Hematopoietic multipotent progenitor cell treated with erythropoietin and hydrocortisone succinate and interleukin-3 and kit ligand, for 8 days (in vitro differentiated cells): ENCODE measurements around the gene TIMM22.

Experiments used
- DNase-seq: peaks from one replicate; pipeline ENCODE4 v3.0.0-alpha.2; 2015

TIMM22 gene

DNA sequence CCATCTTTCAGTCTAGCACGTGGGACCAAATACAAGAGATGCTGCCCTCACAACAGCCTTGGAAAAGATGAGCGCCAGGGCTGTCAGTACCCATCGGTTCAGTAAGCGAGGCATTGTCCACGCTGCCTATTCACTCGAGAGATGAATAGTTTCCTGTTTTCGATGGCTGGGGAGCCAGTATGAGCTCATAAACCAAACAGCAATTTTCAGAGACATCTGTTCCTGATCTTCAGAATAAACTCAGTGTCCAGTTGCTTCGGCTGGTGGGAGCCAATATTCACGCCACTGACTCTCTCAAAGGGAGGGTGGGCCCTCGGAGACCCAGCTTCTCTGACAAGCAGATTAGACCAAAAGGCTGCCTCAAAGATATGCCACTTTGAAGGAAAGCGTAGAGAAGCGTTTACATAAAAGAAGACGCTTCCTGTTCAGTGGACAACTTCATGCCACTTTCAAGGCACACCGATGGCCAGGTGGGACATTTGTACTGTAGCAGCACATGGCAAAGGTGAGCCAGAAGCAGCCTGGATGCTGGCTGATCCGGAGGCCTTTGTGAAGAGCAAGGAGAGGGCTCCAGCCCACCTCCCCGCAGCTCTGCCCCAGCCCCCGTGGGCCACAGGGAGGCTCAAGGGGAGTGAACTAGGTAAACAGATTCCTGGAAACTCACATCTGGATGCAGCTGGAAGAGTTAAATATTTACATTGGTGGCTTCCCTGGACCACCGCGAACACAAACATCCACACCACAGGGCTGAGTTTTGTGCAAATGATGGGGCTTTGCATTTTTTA, 6.0 kb downstream of the TIMM22 start:
- DNase-seq, result no peak

DNA sequence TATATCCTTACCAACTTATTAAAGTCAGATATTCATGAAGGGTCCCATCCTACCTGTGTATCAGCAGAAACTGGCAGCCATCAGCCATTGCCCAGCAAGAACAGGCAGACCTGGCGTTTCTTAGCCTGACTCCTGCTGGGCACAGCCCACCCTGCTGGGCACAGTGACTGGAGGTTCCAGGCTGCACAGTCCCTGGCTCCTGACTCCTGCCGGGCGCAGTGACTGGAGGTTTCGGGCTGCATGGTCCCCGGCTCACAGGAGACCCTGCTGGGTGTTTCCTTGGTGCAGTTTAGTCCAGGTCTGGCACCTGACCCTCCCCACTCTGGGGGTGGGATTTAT, 6.7 kb downstream of the TIMM22 start:
- no peak for DNase-seq

DNA sequence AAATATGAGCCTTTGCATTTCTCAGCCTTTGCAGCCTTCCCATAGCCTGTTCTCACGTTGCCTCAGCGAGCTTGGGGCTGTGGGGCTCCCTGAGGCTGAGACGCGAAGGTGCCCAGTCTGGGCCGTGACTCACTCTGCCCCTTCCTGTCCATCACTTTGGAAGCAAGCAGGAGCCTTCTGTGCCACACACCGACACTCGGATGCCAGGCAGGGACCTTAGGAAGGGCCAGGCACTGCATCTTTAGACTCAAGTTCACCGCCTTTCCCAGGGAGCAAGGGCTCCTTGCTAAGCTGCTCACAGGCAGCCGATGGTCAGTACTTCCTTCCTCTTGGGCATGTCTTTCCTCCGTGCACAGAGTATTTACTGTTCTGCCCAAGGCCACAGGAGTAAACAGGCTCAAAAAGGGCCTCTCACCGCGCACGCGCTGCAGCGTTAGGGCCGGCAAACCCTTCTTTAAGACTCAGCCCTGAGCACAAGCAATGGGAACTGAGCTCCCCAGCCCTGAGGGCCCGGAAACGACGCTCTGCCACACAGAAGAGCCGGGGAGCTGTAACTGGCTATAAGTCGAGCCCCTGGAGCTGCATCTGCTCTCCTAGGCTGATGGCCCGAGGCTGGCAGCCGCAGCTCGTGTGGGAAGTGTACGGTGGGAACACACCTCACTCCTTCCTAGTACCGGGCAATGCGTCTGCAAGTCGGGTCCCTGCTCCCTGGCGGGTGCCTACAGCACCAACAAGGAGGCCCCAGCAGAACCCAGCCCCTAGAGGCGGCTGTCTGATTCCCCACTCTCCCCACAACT, 7.2 kb downstream of the TIMM22 start:
- no peak for DNase-seq

DNA sequence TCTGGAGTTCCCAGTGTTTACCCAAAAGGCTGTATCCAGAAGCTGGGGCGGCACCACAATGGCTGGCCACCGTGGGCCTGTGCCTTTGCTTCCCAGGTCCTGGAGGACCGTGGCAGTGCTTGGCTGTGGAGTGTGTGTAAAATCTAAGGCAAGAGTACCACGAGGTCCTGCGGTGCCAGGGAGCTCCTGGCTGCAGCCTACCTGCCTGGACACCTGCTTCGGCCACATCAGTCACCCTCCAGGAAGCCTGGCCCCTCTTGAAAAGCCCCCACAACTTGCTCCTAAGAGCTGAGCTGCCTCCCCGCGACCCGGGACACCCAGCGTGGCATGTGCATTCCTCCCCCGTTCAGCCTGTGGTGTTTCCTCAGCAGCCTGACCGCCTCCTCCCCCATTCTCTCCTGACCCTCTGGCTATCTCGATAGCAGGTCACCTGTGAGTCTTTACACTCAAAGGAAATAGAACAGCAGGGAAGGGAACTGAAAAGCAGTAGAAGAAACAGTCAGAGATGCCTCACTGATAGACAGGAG, 7.9 kb downstream of the TIMM22 start:
- DNase-seq, result no peak

DNA sequence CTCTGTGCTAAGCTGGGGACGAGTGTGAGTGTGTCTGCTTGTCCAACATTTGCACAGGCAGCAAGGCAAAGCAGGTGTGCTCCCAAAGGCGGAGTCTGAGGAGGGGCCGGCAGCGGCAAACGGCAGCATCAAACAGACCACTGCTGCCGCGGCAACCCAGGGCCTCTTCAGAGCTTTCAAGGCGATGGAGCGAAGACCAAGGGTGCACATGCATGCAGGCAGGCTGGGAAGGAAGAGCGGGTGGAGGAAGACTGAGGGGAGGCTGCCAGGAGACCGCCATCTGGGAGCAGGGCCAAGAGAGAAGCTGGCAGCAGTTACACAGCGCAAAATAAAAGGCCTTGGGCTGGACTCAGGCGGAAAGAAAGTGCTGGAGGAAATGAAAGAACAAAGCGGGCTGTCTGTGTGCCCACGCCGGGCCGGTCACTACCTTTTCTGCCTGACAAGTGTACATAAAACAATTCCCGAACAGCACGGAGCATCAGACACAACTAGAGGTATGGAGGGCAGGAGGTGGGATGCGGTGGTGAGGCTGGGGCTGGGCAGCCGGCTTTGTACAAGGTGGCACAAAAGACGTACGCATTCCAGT, 8.5 kb downstream of the TIMM22 start:
- DNase-seq, result peak; percentile 61

DNA sequence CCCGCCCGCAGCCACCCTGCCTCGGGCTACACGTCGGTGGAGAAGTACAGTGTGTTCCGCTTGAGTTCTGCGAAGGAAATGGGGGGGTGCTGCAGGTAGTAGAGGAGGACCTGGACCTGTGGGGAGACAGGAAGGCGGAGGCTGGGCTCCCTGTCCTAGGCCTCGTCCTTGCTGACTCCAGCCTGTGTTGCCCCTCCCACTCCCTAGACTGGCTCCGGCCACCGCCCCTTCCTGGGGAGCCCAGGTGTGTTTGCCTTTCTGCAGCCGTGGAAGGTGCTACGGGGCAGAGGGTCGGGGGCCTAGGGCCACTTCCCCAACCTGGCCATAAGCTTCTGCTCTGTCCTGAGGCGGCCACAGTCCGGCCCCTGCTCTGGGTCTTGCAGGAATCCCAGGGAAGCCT, 9.1 kb downstream of the TIMM22 start:
- DNase-seq, result no peak

DNA sequence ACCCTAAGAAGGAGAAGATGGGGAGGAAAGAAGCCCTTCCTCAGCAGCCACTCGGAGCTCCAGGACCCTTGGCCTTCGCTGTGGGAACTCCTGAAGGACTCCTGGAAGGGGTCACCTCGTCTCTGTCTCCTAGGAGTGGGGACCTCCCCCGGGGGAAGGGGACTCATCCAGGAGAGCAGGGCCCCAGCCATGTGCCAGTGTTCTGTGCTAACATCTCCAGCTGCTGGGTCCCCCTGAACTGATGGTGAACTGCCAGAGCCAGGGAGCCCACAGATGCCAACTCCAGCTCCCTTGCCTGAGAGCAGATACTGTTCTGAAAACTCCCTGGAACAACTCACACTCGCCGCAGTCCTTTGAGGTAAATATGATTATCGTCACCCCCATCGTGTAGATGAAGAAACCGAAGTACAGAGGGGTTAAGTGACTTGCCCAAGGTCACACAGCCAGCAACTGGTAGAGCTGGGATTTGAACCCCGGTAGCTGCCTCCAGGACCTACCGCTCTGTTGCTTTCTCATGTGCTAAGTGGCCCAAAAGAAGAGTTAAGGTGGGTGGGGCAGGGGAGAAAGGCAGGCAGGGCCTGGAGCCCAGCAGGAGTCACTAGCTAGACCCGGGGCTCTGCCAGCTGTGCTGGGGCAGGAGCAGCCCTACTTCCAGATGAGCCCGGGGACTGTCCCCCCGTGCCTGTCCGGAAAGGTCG, 10.5 kb downstream of the TIMM22 start:
- no peak for DNase-seq

DNA sequence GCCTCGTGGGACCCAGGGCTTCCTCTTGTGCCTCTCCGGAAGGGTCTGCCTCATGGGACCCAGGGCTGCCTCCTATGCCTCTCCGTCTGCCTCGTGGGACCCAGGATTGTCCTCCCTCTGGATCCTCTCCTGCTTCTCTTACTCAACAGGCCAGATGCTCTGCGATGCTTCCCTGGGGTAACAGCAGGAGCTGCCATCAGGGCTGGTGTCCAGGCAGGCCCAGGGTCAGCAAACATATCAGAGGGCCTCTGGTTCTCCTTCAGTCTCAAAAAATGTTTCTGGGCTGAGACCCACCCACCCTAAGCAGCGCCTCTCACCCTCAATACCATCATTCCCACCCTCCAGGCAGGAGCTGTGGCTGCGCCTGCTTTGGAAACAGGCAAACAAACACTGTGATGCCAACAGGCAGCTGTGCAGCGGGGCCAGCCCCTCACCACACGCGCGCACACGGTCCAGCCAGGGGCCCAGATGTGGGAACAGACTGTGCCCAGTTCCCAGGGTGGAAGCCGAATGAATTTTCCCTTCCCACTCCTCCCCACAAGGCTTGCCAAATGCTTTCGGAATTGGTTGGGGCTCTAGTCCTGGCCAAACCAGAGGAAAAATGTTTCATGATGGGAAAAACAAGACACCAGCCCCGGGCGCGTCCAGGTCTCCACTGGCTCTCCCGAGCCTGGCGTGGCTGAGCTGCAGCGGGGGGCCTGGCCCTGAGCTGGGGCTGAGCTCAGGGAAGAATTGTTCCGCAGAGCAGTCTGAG, 11.3 kb downstream of the TIMM22 start:
- no peak for DNase-seq

DNA sequence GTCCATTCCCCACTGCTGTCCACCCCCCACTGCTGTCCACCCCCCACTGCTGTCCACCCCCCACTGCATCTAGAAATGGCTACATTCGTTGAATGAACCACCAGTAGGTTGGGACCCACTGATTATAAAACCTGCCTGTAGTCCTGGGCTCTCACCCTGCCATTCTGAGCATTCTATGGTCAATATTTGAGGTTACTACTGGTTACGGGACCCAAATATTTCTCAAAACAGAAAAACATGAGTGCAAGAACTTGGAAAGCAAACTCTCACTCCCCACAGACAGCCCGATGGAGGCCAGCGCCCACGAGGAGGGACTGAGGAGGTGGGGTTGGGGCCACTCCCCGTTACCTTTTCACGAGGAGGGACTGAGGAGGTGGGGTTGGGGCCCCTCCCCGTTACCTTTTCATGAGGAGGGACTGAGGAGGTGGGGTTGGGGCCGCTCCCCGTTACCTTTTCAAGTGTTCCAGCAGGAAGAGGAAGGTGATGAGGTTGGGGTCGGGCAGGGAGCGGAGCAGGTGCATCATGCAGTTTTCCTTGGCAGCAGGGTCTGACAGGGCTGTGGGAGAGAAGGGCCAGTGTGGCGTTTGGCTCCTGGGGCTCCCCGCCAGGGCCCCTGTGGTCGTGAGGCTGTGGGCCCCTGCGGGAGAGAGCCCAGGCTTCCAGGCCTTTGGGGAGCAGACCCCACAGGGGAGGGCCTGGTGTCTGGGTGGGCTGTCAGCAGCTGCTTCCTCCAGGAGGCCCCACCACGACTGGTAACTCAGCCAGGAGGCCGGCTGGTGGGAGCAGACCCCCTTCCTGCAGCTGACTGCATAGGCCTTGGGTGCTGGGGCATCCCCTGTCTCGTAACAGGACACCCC, 12.5 kb downstream of the TIMM22 start:
- no peak for DNase-seq

DNA sequence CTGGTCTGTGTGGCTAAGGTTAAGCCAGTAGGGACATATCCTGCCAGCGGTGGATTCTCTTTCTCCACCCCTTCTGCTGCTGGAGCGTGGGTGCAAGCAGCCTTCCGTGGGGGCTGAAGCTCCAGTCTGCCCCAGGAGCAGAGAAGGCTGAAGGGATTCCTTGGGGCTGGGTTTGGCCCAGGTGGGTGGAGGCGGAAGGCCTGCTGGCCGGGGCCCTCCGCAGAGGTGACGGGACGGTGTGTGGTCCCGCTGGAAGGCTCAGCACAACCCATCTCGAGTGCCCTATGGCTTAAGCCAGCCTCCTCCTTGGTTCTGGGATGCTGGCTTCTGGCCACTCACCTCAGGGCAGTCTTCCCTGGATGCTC, 13.1 kb downstream of the TIMM22 start:
- DNase-seq, result no peak

DNA sequence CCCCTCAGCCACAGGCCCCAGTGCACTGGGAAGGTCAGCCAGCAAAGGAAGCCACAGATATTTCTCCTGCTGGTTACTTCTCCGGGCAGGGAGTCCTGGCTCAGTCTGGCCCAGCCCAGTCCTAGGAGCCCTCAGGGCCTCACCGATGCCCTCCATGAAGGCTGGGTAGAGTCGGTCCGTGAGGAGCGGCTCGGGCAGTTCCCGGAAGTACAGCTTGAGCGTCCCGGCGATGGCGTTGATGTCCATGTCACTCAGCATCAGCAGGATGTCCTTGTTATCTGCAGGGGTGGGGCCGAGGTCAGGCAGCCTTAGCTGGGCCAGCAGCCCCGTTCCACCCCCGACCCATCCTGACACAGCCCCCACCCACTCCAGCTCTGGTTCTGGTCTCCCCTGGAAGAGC, 13.7 kb downstream of the TIMM22 start:
- DNase-seq, result no peak

DNA sequence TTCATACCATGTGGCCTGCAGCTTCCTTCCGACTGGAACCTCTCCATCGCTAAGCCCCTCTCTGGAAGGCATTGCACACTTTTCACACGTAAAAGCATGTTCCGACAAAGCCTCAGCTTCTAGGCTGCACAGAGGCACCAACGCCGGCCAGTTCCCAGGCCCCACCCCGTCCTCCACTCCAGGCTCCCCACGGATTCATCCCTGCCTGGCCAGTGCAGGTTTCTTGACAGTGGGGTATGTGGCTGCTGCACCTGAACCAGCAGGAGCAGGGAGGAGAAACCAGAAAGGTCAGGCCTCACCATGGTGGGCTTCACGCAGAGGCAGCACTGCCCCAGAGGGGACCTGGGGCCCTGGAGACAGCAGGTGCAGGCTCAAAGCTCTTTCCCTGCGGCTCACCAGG, 14.2 kb downstream of the TIMM22 start:
- DNase-seq, result no peak

DNA sequence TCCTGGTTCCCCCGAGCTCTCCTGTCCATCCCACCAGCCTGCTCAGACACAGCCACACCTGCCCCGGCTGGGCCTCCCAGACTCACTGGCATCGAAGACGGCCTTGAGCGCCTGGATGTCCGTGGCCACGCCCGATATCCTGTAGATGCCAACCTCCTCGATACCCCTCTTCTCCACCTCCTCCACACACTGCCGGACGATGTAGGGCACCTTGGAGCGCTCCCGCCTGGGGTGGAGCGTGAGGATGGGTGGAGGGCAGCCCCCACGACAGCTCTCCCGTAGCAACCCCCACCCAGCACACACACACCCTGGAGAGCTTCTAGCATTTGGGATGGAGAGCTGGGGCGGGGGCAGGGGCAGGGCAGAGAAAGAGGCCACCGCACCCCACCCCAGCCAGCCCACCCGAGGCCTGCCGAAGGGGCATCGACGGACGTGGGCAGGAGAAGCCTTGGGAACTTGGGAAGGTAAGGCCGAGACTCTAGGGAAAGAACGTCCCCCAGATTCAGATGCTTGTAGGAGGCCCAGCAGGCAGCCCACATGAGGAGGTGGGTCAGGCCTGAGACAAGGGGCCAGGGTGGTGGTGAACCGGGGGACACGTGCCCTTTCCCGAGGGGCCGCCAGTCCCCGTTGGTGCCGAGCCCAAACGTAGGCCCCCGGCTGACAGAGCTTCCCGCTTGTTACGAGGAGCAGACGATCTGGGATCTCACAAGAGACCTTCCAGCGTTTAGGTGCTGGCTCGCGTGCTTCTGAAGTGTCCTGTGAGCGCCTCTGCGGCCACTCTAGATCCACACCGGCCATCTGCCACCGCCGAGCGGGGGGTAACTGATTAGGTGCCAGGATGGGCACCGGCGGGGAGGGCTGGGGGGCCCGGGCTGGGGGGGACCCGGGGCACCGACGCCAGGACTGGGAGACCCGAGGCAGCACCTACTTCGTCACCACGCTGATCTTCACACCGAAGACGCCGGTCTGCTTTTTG, 15.1 kb downstream of the TIMM22 start:
- no peak for DNase-seq

DNA sequence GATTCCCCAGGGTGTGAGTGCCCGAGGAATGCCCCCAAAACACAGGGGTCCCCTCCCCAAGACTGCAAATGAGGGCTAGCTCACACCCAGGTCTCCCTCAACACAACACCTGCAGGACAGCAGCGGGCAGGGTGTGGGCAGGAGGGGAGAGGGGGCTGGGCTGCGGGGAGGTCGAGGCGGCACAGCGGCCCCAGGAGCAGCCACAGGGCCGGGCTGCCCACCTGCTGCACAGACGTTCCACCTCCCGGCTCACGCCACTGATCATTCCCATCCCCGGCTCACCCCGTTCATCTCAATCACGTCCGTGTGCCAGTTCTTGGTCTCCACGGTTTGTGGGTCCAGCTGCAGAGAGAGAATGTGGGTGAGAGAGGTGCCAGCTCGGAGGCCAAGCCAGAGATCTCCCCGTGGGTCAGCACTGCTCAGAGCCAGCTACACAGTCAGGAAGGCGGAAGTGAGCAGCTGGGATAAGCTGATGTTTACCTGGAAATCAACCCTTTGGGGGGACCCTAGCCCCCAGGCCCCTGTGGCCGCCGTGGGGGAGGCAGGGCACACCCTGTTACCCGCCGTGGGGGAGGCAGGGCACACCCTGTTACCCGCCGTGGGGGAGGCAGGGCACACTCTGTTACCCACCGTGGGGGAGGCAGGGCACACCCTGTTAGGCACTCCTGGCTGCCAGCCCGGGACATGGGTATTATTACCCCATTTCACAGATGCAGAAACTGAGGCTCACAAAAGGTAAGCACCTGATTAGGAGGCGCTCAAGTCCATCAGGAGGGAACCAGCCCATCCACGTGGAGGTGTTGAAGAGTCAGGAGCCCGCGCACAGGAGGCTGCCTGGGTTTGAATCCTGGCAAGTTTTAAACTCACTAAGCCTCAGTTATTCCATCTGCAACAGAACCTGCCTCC, 16.1 kb downstream of the TIMM22 start:
- DNase-seq, result no peak

DNA sequence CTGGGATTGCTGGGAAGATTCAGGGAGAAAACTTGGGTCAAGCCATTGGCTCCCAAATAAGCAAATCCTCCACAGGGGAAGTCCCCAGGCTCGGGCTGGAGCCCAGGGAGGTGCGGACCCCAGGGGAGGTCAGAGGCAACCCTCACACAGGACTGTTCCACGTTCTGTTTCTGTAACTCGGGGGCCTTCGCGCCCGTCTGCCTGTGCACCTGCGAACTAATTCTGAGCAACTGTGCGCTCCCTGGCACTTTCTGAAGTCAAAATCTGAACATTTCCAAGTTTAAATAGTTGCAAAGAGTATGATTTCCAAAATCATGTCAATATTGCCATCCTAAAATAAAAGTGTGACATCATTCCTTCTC, 16.8 kb downstream of the TIMM22 start:
- DNase-seq, result no peak

DNA sequence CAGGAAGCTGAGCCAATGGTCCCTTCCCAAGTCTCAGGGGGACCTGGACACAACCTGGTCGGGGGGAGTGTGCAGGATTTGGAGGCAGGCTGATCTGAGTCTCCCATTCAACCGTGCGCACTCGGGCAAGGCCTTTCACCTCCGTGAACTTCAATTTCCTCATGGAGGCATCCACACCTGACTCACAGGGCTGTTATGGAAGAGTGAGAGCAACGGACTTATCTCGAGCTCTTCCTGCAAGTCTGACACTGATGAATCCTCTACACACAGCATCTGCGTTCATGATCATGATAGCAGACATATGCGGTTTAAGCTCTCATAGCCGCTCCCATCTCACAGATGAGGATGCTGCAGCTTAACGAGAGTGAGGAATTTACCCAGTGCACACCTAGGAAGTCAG, 21.6 kb downstream of the TIMM22 start:
- no peak for DNase-seq

DNA sequence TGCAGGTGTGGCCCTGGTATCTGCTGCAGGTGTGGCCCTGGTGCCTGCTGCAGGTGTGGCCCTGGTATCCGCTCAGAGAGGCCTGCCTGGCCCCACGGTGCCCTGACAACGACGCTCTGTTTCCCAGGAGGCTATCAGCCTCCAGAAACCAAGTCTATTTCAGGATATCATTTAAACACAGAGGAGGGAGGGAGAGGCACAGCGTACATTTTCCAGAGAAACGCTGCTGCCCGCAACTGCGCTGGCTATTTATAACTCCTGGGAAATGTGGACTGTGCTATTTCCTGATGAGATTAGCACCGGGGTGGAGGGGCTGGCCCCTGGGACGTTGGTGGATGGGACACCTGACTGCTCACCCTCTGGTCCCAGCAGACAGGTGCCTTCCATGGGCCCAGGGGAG, 22.5 kb downstream of the TIMM22 start:
- no peak for DNase-seq

DNA sequence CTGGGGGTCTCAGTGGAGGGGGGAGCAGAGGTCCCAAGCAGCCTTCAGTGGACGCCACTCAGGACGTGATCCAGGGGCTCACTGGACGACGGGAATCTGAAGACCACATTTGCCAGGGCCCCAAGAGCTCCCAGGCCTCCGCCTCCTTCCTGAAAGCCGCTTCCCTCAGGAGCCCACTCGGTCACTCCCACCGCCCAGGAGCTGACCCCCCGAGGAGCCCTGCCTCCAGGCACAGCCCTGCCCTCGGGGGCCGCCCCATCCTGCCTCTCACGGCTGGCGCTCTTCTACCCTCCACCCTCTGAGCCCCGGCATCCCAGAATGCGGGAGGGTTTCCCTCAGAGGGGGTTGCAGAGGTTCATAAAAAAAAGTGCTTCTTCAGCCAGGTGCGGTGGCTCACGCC, 24.2 kb downstream of the TIMM22 start:
- DNase-seq, result no peak

DNA sequence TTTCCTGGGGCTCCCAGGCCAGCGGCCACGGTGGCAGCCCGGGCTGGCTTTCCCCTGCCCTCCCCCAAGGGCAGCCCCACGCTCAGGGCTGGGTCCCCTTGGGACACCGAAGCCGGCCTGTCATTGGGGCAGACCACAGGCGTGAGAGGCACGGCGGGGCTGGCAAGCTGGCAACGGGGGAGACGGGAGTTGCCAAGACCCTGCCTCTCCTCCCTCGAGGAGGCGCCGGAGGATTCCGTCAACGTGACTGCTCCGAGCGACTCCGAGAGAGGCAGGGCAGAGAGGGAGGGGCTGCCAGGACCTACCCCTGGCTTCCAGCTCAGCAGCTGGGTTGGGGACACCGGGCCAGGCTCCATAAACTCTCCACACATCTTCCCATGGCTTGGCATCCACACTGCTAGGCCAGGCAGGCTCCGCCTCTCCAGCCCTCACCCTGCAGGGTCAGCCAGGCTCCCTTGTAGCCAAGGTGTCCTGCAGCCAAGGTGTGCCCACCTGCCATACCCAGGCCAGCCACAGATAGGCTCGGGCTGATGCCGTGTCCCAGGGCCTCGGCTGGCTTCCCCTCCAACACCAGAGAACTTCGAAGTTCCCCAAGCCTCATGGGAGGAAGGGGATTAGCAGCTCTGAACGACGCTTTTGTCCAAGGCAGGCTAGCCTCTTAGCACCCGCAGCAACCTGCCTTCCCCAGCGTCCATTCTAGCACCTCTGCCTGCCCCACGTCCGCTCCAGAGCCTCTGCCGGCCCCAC, 25.5 kb downstream of the TIMM22 start:
- no peak for DNase-seq
